ENCODE data around the gene PLA2G4D.

Gene PLA2G4D

DNA sequence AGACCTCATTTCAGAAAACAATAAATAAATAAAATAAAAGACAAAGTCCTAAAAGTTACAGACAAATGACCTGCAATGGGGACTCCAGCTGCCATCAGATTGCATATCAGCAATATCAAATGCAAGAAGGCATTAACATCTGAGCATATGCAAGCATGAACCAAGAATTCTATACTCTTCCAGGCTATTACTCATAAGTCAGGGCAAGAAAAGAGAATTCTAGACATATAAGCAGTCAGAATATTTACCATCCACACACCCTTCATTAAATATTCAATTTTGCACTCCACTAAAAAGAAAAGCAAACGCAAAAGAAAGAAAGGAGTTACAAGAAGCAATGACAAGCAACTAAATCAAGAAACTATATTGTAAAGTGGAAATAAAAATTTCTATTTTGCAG is 41.0 kb upstream of the PLA2G4D start:
- no peak overlapping the region for H3K4me3 ChIP-seq (ENCODE audit: extremely low read depth, insufficient read depth, low read length, poor library complexity, severe bottlenecking)
- no CpG with 5 or more reads among the region's 1 CpG for WGBS, 2 experiments (ENCODE audit: insufficient coverage in 2 of 2)

GRCh38 chr15:42134617-42135245 is 40.4 kb upstream of the PLA2G4D start:
- H3K4me1 ChIP-seq (ENCODE audit: control insufficient read depth, insufficient read depth, low read length, poor library complexity, severe bottlenecking): no peaks in the 10 kb centered on the region
- no peak overlapping the region for H3K4me3 ChIP-seq (ENCODE audit: extremely low read depth, insufficient read depth, low read length, poor library complexity, severe bottlenecking)
- H3K36me3 ChIP-seq (ENCODE audit: control insufficient read depth, insufficient read depth, low read length): no peaks in the 10 kb centered on the region
- H3K9me3 ChIP-seq (ENCODE audit: control insufficient read depth, low read length): peaks cover 6% of the 10 kb centered on the region
- 89% methylated on average over 3 to 4 of the region's 6 CpGs for WGBS, 2 experiments (ENCODE audit: insufficient coverage in 2 of 2)
- H3K27ac ChIP-seq (ENCODE audit: low read depth, low read length, severe bottlenecking): no peak overlapping the region

More for the DNA sequence above, 41.0 kb upstream of the PLA2G4D start:
- no peaks in the 10 kb centered on the region for H3K36me3 ChIP-seq (ENCODE audit: control insufficient read depth, insufficient read depth, low read length)
- H3K4me1 ChIP-seq (ENCODE audit: control insufficient read depth, insufficient read depth, low read length, poor library complexity, severe bottlenecking): no peaks in the 10 kb centered on the region
- peaks cover 6% of the 10 kb centered on the region for H3K9me3 ChIP-seq (ENCODE audit: control insufficient read depth, low read length)
- H3K27ac ChIP-seq (ENCODE audit: low read depth, low read length, severe bottlenecking): no peak overlapping the region

- no peak overlapping the region for H3K4me3 ChIP-seq (ENCODE audit: extremely low read depth, insufficient read depth, low read length, poor library complexity, severe bottlenecking)
- no peaks in the 10 kb centered on the region for H3K36me3 ChIP-seq (ENCODE audit: control insufficient read depth, insufficient read depth, low read length)
- WGBS, 2 experiments (ENCODE audit: insufficient coverage in 2 of 2): 72 to 94% methylated on average over 4 to 9 of the region's 11 CpGs
- H3K4me1 ChIP-seq (ENCODE audit: control insufficient read depth, insufficient read depth, low read length, poor library complexity, severe bottlenecking): no peaks in the 10 kb centered on the region
- no peak overlapping the region for H3K27ac ChIP-seq (ENCODE audit: low read depth, low read length, severe bottlenecking)
- peaks cover 3% of the 10 kb centered on the region for H3K9me3 ChIP-seq (ENCODE audit: control insufficient read depth, low read length)
These were observed 39.6 kb upstream of the PLA2G4D start for GRCh38 chr15:42133886-42134502.

GRCh38 chr15:42133356-42133755 is 39.0 kb upstream of the PLA2G4D start:
- Histone ChIP-seq H3K9me3 (ENCODE audit: control insufficient read depth, low read length) (no peaks in the 10 kb centered on the region), H3K4me3 (ENCODE audit: extremely low read depth, insufficient read depth, low read length, poor library complexity, severe bottlenecking) (no peak overlapping the region), H3K36me3 (ENCODE audit: control insufficient read depth, insufficient read depth, low read length) (no peaks in the 10 kb centered on the region), H3K27ac (ENCODE audit: low read depth, low read length, severe bottlenecking) (no peak overlapping the region), H3K4me1 (ENCODE audit: control insufficient read depth, insufficient read depth, low read length, poor library complexity, severe bottlenecking) (no peaks in the 10 kb centered on the region)
- 69 to 83% methylated on average over 3 of the region's 4 CpGs for WGBS, 2 experiments (ENCODE audit: insufficient coverage in 2 of 2)

DNA sequence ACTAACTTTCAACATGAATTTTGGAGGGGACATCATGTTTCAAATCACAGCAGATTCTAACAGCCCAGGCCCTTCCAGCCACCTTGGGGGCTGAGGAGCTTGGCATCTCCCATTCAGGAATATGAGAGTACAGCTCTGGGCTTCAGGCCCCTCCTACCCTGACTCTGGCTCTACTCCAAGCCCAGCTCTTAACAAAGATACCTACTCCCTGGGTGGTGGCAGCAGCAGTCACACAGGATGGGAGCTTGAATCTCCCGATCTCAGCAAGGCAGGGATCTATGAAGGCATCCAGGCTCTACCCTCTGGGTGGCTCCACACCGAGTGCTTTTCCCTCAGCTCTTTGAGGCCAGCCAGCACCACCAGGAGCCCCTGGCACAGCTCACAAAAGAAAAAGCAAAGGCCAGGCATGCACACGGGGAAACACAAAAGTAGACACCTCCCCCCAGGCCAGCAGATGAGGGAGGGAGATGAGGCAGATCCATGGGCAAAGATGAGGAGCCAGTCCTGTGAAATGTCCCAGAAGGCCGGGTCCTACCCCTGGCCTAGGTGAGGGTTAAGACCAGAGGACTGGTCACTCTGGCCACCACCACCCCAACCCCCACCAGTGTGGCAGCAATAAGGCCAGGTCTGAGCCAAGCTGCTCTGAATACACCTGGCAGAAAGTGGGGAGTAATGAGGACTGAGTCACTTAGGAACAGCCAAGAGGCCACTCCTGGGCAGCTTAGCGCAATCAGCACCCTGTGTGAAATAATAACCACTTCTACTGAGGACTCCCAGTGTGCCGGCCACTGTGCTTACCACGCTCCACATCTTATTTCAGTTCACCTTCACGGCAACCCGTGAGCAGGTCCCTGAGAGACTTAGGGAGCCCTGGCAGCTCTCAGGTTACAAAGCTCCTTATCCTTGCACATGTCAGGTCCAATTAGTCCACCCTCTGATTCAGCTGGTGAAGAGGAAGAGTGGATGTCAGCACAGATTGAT is 37.8 kb upstream of the PLA2G4D start:
- H3K36me3 ChIP-seq (ENCODE audit: control insufficient read depth, insufficient read depth, low read length): no peaks in the 10 kb centered on the region
- 68 to 79% methylated on average over 5 to 7 of the region's 9 CpGs for WGBS, 2 experiments (ENCODE audit: insufficient coverage in 2 of 2)
- no peaks in the 10 kb centered on the region for H3K4me1 ChIP-seq (ENCODE audit: control insufficient read depth, insufficient read depth, low read length, poor library complexity, severe bottlenecking)

GRCh38 chr15:42131006-42131405 is 36.6 kb upstream of the PLA2G4D start:
- no peaks in the 10 kb centered on the region for H3K9me3 ChIP-seq (ENCODE audit: control insufficient read depth, low read length)
- H3K4me3 ChIP-seq (ENCODE audit: extremely low read depth, insufficient read depth, low read length, poor library complexity, severe bottlenecking): no peak overlapping the region
- 92 to 100% methylated on average over 1 of the region's 1 CpG for WGBS, 2 experiments (ENCODE audit: insufficient coverage in 2 of 2)
- no peaks in the 10 kb centered on the region for H3K4me1 ChIP-seq (ENCODE audit: control insufficient read depth, insufficient read depth, low read length, poor library complexity, severe bottlenecking)
- H3K36me3 ChIP-seq (ENCODE audit: control insufficient read depth, insufficient read depth, low read length): no peaks in the 10 kb centered on the region
- no peak overlapping the region for H3K27ac ChIP-seq (ENCODE audit: low read depth, low read length, severe bottlenecking)

More for the DNA sequence above, 37.8 kb upstream of the PLA2G4D start:
- Histone ChIP-seq H3K9me3 (ENCODE audit: control insufficient read depth, low read length) (no peaks in the 10 kb centered on the region), H3K27ac (ENCODE audit: low read depth, low read length, severe bottlenecking) (no peak overlapping the region), H3K4me3 (ENCODE audit: extremely low read depth, insufficient read depth, low read length, poor library complexity, severe bottlenecking) (no peak overlapping the region)

DNA sequence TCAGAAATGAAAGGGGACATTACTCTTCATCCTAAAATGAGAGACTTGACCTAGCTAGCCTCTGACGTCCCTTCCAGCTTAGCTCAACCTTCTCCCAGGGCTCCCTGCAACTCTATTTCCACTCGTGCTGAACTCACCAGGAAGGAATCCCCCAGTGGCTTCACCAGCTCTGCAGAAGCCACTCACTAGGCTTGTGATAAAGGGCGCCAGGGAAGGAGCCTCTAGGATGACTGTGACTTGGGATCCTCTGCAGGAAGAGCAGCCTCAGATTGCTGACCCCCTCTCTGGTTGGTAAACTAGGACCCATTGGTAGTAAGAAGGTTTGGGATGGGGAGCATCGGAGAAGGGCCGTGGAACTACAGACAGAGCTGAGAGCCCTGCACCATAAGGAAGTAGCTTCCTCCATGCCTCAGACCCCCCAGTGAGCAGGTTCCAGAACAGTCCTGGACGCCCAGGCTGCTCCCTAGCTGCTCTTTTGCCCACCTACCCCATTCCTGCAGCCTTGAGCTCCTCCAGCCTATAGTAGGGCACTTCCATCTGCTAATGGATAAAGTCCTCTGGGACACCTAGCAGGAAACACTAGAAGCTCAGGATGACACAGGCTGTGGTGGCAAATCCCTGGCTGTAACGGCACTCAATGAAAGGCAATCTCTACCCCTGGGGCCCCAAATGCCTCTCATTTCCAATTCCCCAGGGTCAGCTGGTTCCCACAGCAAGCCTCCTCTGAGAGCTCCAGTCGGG is 36.1 kb upstream of the PLA2G4D start:
- H3K9me3 ChIP-seq (ENCODE audit: control insufficient read depth, low read length): no peaks in the 10 kb centered on the region
- H3K36me3 ChIP-seq (ENCODE audit: control insufficient read depth, insufficient read depth, low read length): no peaks in the 10 kb centered on the region
- no peak overlapping the region for H3K4me3 ChIP-seq (ENCODE audit: extremely low read depth, insufficient read depth, low read length, poor library complexity, severe bottlenecking)
- whole genome bisulfite sequencing, 2 experiments (ENCODE audit: insufficient coverage in 2 of 2): 77 to 82% methylated on average over 4 to 7 of the region's 8 CpGs
- H3K4me1 ChIP-seq (ENCODE audit: control insufficient read depth, insufficient read depth, low read length, poor library complexity, severe bottlenecking): no peaks in the 10 kb centered on the region
- H3K27ac ChIP-seq (ENCODE audit: low read depth, low read length, severe bottlenecking): no peak overlapping the region

GRCh38 chr15:42129364-42129763 is 35.0 kb upstream of the PLA2G4D start:
- no peaks in the 10 kb centered on the region for H3K36me3 ChIP-seq (ENCODE audit: control insufficient read depth, insufficient read depth, low read length)
- H3K9me3 ChIP-seq (ENCODE audit: control insufficient read depth, low read length): no peaks in the 10 kb centered on the region
- 71 to 80% methylated on average over 1 of the region's 2 CpGs for WGBS, 2 experiments (ENCODE audit: insufficient coverage in 2 of 2)
- no peak overlapping the region for H3K4me3 ChIP-seq (ENCODE audit: extremely low read depth, insufficient read depth, low read length, poor library complexity, severe bottlenecking)
- H3K4me1 ChIP-seq (ENCODE audit: control insufficient read depth, insufficient read depth, low read length, poor library complexity, severe bottlenecking): no peaks in the 10 kb centered on the region
- H3K27ac ChIP-seq (ENCODE audit: low read depth, low read length, severe bottlenecking): no peak overlapping the region

DNA sequence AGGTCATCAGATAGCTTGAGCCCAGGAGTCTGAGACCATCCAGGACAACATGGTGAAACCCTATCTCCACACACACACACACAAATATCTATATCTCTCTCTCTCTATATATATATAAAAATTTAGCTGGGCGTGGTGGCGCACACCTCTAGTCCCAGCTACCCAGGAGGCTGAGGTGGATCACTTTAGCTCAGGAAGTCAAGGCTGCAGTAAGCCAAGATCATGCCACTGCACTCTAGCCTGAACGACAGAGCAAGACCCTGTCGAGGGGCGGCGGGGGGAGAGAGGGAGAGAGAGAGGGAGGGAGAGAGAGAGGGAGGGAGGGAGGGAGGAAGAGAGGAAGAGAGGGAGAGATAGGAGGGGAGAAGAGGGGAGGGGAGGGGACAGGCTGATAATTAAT is 34.1 kb upstream of the PLA2G4D start:
- Histone ChIP-seq H3K4me3 (ENCODE audit: extremely low read depth, insufficient read depth, low read length, poor library complexity, severe bottlenecking) (no peak overlapping the region), H3K36me3 (ENCODE audit: control insufficient read depth, insufficient read depth, low read length) (no peaks in the 10 kb centered on the region), H3K27ac (ENCODE audit: low read depth, low read length, severe bottlenecking) (no peak overlapping the region), H3K4me1 (ENCODE audit: control insufficient read depth, insufficient read depth, low read length, poor library complexity, severe bottlenecking) (no peaks in the 10 kb centered on the region), H3K9me3 (ENCODE audit: control insufficient read depth, low read length) (no peaks in the 10 kb centered on the region)
- WGBS, 2 experiments (ENCODE audit: insufficient coverage in 2 of 2): 64% methylated on average over 3 of the region's 6 CpGs; no CpG with 5 or more reads in 1 of the 2 experiments

GRCh38 chr15:42123546-42123945 is 29.2 kb upstream of the PLA2G4D start:
- Histone ChIP-seq H3K27ac (ENCODE audit: low read depth, low read length, severe bottlenecking) (no peak overlapping the region), H3K4me1 (ENCODE audit: control insufficient read depth, insufficient read depth, low read length, poor library complexity, severe bottlenecking) (no peaks in the 10 kb centered on the region), H3K36me3 (ENCODE audit: control insufficient read depth, insufficient read depth, low read length) (no peaks in the 10 kb centered on the region), H3K9me3 (ENCODE audit: control insufficient read depth, low read length) (no peaks in the 10 kb centered on the region), H3K4me3 (ENCODE audit: extremely low read depth, insufficient read depth, low read length, poor library complexity, severe bottlenecking) (no peak overlapping the region)
- 94 to 100% methylated on average over 1 to 3 of the region's 3 CpGs for WGBS, 2 experiments (ENCODE audit: insufficient coverage in 2 of 2)

Data from mesodermal cell (in vitro differentiated cells).